Peyer's patch (tissue), 4 donors: ENCODE results near the gene TNFRSF4.

ENCODE experiments used
- CTCF ChIP-seq, 6 experiments: fragments of 450-650 bp in 4 of 6; fragments of 200-600 bp in 2 of 6; sonication (generic) in 1 of 6; IDR thresholded peaks; one replicate each; pipeline ENCODE4 v1.5.1; 2017 to 2019; ENCODE audit warnings: antibody characterized with exemption in 6 of 6, mild to moderate bottlenecking in 3 of 6, moderate library complexity in 1 of 6
- POLR2A ChIP-seq, 2 donors: fragments of 450-650 bp; IDR thresholded peaks; one replicate each; pipeline ENCODE4 v1.5.1; 2017; ENCODE audit warnings: antibody characterized with exemption in 2 of 2, mild to moderate bottlenecking in 2 of 2, moderate library complexity in 2 of 2

GRCh38 chr1:1204425-1204920, 9.5 kb downstream of the TNFRSF4 start:
- TF ChIP-seq CTCF (IDR thresholded peaks at IDR 0.05) (no peak), POLR2A (IDR thresholded peaks at IDR 0.05) (no peak)
